Measurements from ENCODE around the gene MAP4K1.
A peak's percentile ranks its signal among the peaks of the same experiment; 100 is the strongest.

MAP4K1 gene

DNA sequence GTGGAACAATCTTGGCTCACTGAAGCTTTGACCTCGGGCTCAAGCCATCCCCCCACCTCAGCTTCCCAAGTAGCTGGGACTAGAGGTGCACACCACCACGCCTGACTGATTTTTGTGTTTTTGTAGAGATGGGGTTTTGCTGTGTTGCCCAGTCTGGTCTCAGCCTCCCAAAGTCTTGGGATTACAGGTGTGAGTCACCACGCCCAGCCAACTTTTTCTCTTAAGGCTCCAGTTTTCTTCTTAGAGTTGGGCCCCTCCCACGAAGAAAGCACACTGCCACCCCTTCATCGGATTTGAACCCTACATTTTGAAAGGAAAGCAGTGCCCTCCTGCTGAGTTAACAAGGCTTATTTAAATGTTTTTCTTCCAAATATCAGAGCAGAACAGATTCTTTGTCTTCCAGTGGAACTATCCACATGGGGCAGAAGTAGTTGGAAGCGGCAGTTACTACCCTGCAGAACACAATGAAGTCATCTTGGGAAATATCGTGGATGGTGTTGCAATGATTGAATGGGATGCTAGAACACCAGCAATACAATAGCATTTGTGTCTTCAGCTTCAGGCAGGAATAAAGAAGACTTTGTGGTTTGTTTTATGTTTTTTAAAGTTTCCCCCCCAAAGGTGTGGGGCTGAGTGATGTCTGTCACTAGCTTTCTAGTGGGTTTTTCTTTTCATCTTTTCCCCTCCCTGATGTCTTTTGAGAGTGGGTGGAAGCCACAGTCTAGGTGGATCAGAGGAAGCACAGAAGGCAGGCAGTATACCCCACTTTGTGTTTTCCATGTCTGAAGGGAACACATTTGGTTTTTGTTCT is 38.6 kb upstream of the MAP4K1 start:
- TF ChIP-seq POLR2AphosphoS5 (IDR thresholded peaks at IDR 0.05; ENCODE audit: borderline replicate concordance, low read depth, low read length) (no peak), EZH2 (IDR thresholded peaks at IDR 0.05) (no peak), FOXP2 (optimal IDR thresholded peaks at IDR 0.05; ENCODE audit: control extremely low read depth, extremely low read length, insufficient read depth) (no peak)
- Histone ChIP-seq H3K27ac (peak overlapping the region; percentile 54; the same call in 1 of the 2 replicates), H3K4me3 (no peak overlapping the region; the same call in 1 of the 2 replicates), H3K9ac (ENCODE audit: insufficient read length) (no peak overlapping the region), H3K36me3 (ENCODE audit: insufficient read depth, low read length) (peaks cover 14% of the 10 kb centered on the region), H3K9me3 (ENCODE audit: low read depth, low read length) (no peaks in the 10 kb centered on the region)
- no peak for DNase-seq (ENCODE audit: low read depth, low spot score)

DNA sequence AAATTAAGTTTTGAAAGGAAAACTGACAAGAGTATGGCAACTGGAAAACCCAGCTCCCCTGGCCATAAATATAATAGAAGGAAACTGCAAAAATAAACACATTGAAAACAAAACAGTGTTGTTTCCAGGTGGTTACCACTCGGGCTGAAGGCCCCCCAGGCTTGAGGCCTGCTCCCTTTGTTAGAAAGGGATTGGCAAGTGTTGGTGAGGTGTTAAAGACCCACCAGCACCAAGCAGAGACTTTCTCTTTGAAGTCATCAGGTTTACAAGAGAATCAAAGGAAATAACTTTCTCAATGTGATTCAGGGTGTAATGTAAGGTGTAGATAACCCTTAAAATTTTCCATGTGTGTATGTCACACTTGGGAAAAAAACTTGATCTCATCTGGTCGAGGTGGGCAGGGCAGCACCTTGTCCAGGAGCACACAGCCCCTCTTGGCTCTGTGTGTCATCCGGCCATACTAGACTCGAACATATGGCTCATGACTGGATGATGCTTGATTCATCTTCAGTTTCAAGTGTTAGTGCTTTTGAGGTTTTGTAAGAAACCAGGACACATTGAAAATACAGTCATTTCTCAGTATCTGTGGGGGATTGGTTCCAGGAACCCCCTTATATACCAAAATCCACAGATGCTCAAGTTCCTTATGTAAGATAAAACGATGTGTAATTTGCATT is 37.5 kb upstream of the MAP4K1 start:
- Histone ChIP-seq H3K36me3 (ENCODE audit: insufficient read depth, low read length) (peaks cover 11% of the 10 kb centered on the region), H3K9ac (ENCODE audit: insufficient read length) (no peak overlapping the region), H3K27ac (peak overlapping the region; percentile 81)

DNA sequence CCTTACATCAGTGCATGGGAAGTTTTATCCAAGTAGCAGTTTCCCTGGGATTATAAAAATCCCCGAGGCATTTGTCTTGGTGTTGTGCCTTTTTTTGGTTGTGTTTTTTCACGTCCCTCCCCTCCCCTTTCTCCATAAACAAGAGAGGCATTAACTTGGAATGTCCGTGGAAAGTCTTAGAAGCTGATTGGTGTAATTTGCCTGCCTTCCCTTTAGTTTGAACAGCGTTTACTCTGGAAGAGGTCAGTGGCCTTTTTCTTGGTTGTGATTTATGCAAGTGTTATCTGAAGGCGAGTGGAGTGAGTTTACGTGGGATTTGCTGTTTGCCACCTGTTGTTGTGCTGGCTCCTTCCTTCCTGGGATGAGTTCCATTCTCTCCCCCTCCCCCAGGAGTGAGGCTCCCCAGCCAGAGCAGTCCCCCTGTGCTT is 36.9 kb upstream of the MAP4K1 start:
- Histone ChIP-seq H3K9ac (ENCODE audit: insufficient read length) (no peak overlapping the region), H3K36me3 (ENCODE audit: insufficient read depth, low read length) (peaks cover 11% of the 10 kb centered on the region), H3K27ac (peak overlapping the region; percentile 81), H3K4me3 (no peak overlapping the region), H3K9me3 (ENCODE audit: low read depth, low read length) (no peaks in the 10 kb centered on the region)
- no peak for DNase-seq (ENCODE audit: low read depth, low spot score)
- TF ChIP-seq POLR2AphosphoS5 (IDR thresholded peaks at IDR 0.05; ENCODE audit: borderline replicate concordance, low read depth, low read length) (no peak), EZH2 (IDR thresholded peaks at IDR 0.05) (no peak), FOXP2 (optimal IDR thresholded peaks at IDR 0.05; ENCODE audit: control extremely low read depth, extremely low read length, insufficient read depth) (no peak)

More for the DNA sequence above, 37.5 kb upstream of the MAP4K1 start:
- Histone ChIP-seq H3K9me3 (ENCODE audit: low read depth, low read length) (no peaks in the 10 kb centered on the region), H3K4me3 (no peak overlapping the region)
- TF ChIP-seq POLR2AphosphoS5 (IDR thresholded peaks at IDR 0.05; ENCODE audit: borderline replicate concordance, low read depth, low read length) (no peak), FOXP2 (optimal IDR thresholded peaks at IDR 0.05; ENCODE audit: control extremely low read depth, extremely low read length, insufficient read depth) (no peak), EZH2 (IDR thresholded peaks at IDR 0.05) (no peak)
- DNase-seq (ENCODE audit: low read depth, low spot score) = no peak

DNA sequence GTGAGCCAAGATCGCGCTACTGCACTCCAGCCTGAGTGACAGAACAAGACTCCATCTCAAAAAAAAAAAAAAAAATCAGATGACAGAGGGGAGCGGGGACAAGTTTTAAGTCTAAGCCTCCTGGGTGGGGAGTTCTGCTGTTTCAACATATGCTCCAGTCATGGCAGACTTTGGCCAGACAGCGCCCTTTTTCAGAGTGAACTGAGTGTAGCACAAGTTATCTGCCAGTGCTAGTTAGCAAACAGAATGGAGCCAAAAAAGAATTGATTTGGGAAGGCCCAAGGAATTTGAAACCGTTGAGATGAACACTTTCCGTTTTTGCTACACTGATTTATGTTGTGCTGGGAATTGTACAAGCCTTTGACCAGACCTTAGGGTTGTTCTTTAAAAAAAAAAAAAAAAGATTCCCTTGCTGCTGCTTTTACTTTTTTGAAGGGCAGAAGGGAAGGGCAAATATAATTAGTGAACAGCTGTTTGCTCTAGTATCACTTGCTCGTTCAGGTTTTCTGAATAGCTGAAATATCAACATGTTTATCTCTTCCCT is 35.3 kb upstream of the MAP4K1 start:
- peak overlapping the region; percentile 55; the same call in 1 of the 2 replicates for H3K27ac ChIP-seq
- H3K9ac ChIP-seq (ENCODE audit: insufficient read length) = no peak overlapping the region

DNA sequence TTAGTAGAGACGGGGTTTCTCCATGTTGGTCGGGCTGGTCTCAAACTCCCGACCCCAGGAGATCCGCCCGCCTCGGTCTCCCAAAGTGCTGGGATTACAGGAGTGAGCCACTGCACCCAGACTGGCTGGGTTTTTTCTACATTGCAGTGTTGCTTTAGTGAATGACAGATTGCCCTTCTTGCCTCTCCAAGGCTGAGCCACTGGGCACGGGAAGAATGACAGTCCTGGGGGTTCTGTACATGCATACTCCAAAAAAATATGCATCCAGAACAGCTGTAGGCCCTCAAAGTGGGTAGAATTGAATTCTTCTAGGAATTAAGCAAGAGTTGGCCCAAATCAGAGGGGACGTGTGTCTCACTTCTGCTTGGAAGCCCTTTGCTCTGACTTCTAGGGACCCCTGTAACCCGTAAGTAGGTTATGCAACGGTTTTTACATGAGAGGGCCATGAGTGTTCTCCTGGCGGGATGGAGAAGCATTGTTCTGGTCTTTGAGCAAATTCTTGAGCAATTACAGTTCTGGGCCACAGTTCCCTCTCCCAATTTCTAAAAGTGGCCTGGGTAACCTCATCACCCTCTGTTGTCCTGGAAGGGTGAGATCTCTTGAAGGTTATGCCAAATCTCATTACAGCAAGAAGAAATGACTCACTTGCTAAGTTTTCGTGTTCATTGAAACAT is 33.3 kb upstream of the MAP4K1 start:
- H3K4me3 ChIP-seq = no peak overlapping the region
- TF ChIP-seq EZH2 (IDR thresholded peaks at IDR 0.05) (no peak), POLR2AphosphoS5 (IDR thresholded peaks at IDR 0.05; ENCODE audit: borderline replicate concordance, low read depth, low read length) (no peak), FOXP2 (optimal IDR thresholded peaks at IDR 0.05; ENCODE audit: control extremely low read depth, extremely low read length, insufficient read depth) (no peak)
- no peaks in the 10 kb centered on the region for H3K9me3 ChIP-seq (ENCODE audit: low read depth, low read length)
- no peak for DNase-seq (ENCODE audit: low read depth, low spot score)
- H3K36me3 ChIP-seq (ENCODE audit: insufficient read depth, low read length) = peaks cover 5% of the 10 kb centered on the region
- no peak overlapping the region for H3K9ac ChIP-seq (ENCODE audit: insufficient read length)
- H3K27ac ChIP-seq = no peak overlapping the region

More for the DNA sequence above, 35.3 kb upstream of the MAP4K1 start:
- H3K4me3 ChIP-seq = no peak overlapping the region
- no peak for DNase-seq (ENCODE audit: low read depth, low spot score)
- H3K36me3 ChIP-seq (ENCODE audit: insufficient read depth, low read length) = peaks cover 11% of the 10 kb centered on the region
- TF ChIP-seq POLR2AphosphoS5 (IDR thresholded peaks at IDR 0.05; ENCODE audit: borderline replicate concordance, low read depth, low read length) (no peak), FOXP2 (optimal IDR thresholded peaks at IDR 0.05; ENCODE audit: control extremely low read depth, extremely low read length, insufficient read depth) (no peak), EZH2 (IDR thresholded peaks at IDR 0.05) (no peak)
- H3K9me3 ChIP-seq (ENCODE audit: low read depth, low read length) = no peaks in the 10 kb centered on the region

DNA sequence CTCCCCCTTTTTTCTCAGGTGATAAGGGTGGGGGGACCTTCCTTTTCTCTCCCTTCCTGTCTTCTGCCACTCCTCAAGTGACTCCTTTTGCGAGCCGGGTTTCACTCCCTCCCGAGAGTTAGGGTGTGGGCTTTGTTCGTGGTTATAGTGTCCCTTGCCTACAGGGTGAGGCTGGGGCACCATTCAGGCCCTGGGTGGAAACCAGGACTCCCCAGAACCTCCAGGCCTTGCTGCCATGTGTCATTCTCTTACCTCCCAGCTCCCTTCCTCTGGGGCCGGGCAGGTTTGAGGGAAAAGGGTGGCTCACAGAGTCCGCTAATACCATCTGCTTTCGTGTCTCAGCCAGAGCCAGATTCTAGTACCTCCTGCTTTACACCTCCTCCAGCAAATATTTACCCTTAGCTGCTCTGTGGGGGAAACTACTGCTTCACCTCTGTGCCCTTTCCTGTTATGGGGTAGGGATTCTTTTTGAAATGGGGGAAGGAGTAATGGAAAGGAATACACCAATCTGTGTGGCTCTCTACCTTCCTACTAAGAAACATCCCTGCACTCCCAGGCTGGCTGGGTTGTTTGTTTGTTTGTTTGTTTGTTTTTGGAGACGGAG is 32.5 kb upstream of the MAP4K1 start:
- TF ChIP-seq FOXP2 (optimal IDR thresholded peaks at IDR 0.05; ENCODE audit: control extremely low read depth, extremely low read length, insufficient read depth) (no peak), POLR2AphosphoS5 (IDR thresholded peaks at IDR 0.05; ENCODE audit: borderline replicate concordance, low read depth, low read length) (no peak), EZH2 (IDR thresholded peaks at IDR 0.05) (no peak)
- Histone ChIP-seq H3K4me3 (peak overlapping the region; percentile 98; the same call in 1 of the 2 replicates), H3K9ac (ENCODE audit: insufficient read length) (no peak overlapping the region), H3K27ac (no peak overlapping the region), H3K36me3 (ENCODE audit: insufficient read depth, low read length) (peaks cover 5% of the 10 kb centered on the region), H3K9me3 (ENCODE audit: low read depth, low read length) (no peaks in the 10 kb centered on the region)
- no peak for DNase-seq (ENCODE audit: low read depth, low spot score)

DNA sequence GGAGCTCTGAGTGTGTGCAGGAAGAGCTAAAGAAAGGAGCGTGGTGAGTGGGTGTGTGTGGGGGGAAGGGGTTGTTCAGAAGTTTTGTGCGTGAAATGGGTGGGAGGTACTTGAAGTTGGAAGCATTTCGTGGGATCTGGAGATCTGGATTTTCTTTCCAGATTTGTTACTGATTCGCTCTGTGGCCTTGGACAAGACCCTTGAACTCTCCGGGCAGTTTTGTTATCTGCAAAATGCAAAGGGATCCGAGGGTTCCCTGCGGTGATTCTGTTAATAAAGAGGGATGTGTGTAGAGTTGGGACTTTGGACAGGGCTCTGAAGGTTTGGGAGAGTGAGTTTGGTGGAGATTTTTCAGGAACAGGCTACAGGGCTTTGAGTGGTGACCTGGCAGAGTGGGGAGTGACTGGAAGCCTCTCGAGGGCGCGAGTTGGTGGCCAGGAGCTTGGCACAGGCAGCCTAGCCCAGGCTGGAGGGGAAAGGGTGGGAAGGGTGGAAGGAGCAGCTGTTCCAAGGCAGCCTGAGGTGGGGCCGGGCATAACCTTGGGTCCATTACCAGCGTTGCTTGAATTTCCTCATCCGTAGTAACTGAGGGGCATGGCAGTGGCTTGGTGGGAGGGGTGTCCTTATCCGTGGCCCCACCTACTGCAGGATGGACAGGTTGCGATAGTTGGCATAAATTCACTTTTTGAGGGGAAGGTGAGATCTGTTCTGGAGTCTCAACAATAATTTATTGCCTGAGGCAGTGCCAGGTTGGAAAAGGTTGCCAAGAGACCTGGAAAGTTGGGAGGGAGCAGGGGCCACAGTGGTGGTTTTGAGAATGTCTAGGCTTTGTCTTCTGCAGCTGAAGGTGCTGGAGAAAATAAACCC is 31.8 kb upstream of the MAP4K1 start:
- Histone ChIP-seq H3K36me3 (ENCODE audit: insufficient read depth, low read length) (peaks cover 5% of the 10 kb centered on the region), H3K4me3 (peak overlapping the region; percentile 98), H3K9ac (ENCODE audit: insufficient read length) (peak overlapping the region; percentile 99), H3K9me3 (ENCODE audit: low read depth, low read length) (no peaks in the 10 kb centered on the region), H3K27ac (no peak overlapping the region)
- no peak for TF ChIP-seq POLR2AphosphoS5 (IDR thresholded peaks at IDR 0.05; ENCODE audit: borderline replicate concordance, low read depth, low read length)
- no peak for TF ChIP-seq EZH2 (IDR thresholded peaks at IDR 0.05)
- TF ChIP-seq FOXP2 (optimal IDR thresholded peaks at IDR 0.05; ENCODE audit: control extremely low read depth, extremely low read length, insufficient read depth) = no peak
- DNase-seq (ENCODE audit: low read depth, low spot score) = no peak

Measured in SK-N-MC (cell line).